CD4-positive, alpha-beta T cell treated with Interleukin-15 for 1 hour (primary cell): ENCODE measurements around the gene KMT2E.
"Not testable (repeated sequence)": the region's sequence is repeated elsewhere in the genome, so short reads cannot be mapped to it uniquely, and the experiment has no call there.

Experiments used
- DNase-seq: peaks from one replicate; pipeline ENCODE4 v3.0.0-alpha.2; 2020

KMT2E gene

GRCh38 chr7:105027176-105027853, 13.3 kb downstream of the KMT2E start:
- DNase-seq, result no peak

DNA sequence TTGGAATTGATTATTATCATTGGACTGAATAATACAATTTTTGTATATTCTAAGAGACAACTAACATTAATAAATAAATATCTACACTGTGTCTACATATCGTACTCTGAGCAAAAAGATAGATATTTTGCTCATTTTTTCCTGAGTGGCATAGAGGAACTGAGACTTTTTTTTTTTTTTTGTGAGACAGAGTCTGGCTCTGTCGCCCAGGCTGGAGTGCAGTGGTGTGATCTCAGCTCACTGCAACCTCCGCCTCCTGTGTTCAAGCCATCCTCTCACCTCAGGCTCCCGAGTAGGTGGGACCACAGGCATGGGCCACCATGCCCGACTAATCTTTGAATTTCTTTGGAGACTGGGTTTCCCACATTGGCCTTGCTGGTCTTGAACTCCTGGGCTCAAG, 14.0 kb downstream of the KMT2E start:
- DNase-seq, result no peak

- not testable (repeated sequence) for DNase-seq
Measured at GRCh38 chr7:105028941-105029340, 14.9 kb downstream of the KMT2E start.

- DNase-seq, result no peak
Measured at GRCh38 chr7:105030447-105030846, 16.4 kb downstream of the KMT2E start.

DNA sequence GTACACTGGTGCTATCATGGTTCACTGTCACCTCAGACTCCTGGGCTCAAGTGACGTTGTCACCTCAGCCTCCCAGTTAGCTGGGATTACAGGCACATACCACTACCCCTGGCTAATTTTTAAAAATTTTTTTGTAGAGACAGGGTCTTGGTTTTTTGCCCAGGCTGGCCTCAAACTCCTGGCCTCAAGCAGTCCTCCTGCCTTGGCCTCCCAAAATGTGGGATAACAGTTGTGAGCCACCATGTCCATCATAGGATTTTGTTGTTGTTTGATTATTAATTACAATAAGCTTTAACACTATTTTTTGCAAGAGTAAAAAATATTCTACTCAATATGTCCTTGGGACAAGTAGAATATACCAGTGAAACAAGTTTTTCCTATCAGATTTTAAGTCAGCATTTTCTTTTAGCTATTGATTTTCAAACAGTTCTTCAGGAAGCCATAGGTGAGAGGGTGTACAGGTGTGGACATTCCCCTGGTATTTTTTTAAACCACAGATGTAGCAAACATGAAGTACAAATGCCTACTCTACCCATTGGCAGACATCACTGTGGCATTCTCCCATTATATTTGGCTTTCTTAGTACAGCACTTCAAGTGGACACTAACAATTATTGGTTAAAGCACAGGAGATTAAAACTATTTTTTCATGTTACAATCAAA, 18.7 kb downstream of the KMT2E start:
- no peak for DNase-seq

- no peak for DNase-seq
Measured at GRCh38 chr7:105035349-105035748, 21.3 kb downstream of the KMT2E start.

GRCh38 chr7:105036217-105037168, 22.5 kb downstream of the KMT2E start:
- no peak for DNase-seq

- DNase-seq, result no peak
Measured at GRCh38 chr7:105037319-105037718, 23.3 kb downstream of the KMT2E start.

- no peak for DNase-seq
Measured at GRCh38 chr7:105044449-105045070, 30.6 kb downstream of the KMT2E start.

DNA sequence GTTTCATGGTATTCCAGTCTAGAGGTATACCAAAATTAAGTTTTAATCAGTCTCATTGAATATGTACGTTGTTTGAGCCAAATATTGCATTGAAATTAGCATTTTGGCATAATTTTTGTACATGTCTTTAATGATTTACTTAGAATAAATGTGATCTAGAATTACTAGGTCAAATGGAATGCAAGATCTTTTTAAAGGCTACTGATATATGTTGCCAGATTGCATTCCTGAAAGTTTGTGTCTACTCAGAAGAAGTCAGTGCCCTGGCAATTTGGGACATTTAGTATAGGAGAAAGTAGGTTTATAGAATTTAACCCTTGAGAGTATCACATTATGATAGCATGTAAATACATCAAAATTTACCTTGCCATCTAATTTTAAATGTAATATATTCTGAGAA, 32.4 kb downstream of the KMT2E start:
- DNase-seq, result no peak

DNA sequence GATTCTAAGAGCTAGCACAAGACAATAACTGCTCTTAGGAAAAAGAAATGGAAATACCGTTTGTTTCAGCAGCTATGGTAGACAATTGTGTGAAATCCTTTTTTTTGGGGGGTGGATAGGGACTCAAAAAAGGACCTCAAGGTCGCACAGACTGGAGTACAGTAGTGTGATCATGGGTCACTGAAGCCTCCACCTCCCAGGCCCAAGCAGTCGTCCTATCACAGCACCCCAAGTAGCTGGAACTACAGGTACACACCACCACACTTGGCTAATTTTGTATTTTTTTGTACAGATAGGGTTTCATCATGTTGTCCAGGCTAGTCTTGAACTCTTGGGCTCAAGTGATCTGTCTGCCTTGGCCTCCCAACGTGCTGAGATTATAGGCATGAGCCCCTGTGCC, 33.9 kb downstream of the KMT2E start:
- DNase-seq, result no peak

- no peak for DNase-seq
Measured at GRCh38 chr7:105050493-105050892, 36.5 kb downstream of the KMT2E start.

DNA sequence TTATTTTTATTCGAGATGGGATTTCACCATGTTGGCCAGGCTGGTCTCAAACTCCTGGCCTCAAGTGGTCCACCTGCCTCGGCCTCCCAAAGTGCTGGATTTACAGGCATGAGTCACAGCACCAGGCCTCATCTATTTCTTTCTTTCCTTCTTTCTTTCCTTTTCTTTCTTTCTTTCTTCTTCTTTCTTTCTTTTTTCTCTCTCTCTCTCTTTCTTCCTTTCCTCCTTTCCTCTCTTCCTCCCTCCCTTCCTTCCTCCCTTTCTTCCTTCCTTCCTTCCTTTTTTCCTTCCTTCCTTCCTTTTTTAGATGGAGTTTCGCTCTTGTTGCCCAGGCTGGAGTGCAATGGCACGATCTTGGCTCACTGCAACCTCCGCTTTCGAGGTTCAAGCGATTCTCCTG, 36.9 kb downstream of the KMT2E start:
- not testable (repeated sequence) for DNase-seq

DNA sequence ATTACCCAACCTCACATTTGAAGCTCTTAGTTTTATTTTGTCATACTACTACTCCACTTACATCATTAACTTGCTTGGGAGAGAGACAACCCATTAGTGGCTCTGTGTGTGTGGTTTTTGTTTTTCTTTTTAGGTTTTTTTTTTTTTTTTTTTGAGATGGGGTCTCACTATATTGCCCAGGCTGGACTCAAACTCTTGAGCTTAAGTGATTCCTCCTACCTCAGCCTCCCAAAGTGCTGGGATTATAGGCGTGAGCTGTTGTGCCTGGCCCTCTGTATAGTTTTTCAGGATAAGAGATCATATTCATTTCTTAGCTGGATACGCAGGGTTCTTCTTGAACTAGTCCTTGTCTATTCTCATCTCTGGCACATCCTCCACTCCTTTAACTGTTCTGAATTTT, 41.1 kb downstream of the KMT2E start:
- no peak for DNase-seq

DNA sequence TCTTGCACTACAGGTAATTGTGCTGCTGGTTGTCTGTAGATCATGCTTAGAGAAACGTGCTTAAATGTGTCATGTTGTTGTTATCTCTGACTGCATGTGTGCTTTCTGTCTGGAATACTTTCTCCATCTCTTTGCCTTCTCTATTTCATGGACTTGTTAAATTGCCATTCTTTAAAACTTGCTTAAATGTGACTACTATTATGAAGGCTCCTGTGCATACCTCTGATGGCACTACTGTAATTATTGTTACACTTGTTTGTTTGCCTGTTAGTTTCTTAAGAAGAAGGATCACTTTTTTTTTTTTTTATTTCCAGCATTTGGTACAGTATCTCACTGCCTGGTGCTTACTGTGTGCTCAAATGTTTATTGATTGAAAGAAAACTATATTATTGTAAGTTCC, 41.6 kb downstream of the KMT2E start:
- DNase-seq, result no peak

DNA sequence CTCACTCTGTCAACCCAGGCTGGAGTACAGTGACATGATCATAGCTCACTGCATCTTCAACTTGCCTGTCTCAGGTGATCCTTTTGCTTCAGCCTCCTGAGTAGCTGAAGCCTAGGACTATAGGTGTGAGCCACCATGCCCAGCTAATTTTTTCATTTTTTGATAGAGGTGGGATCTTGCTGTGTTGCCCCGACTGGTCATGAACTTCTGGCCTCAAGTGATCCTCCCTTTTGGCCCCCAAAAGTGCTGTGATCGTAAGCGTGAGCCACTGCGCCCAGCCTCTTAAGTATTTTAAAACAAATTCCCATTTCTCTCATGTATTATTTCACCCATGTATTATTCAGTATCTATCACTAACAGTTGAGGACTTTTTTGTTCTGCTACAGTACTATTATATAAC, 43.5 kb downstream of the KMT2E start:
- no peak for DNase-seq

GRCh38 chr7:105060437-105060836, 46.4 kb downstream of the KMT2E start:
- DNase-seq, result no peak

DNA sequence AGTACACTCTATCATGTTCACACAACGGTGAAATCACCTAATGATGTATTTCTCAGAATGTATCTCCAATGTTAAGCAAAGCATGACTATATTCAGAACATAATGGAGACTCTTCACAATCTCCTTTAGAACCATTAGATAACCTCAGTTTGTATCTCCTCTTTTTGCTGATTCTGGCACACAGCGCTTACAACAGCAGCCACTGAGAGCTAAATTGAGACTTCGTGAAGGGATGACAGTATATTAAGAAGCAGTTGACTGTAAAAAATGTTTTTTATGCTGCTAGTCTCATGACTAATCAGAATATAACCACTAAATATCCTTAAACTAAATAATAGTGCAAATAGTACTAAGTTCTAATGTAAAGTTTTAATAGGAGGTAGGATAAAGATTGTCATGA, 46.9 kb downstream of the KMT2E start:
- no peak for DNase-seq

GRCh38 chr7:105065104-105065503, 51.1 kb downstream of the KMT2E start:
- no peak for DNase-seq

DNA sequence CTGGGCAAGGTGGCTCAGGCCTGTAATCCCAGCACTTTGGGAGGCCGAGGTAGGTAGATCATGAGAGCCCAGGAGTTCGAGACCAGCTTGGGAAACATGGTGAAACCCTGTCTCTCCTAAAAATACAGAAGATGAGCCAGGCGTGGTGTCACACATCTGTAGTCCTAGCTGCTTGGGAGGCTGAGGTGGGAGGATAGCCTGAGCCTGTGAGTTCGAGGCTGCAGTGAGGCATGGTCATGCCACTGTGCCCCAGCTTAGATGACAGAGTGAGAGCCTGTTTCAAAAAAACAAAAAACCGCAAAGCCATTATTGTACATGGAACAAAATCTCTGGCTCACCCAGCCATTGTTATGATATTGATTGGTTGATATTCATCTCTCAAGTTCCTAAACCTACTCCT, 53.7 kb downstream of the KMT2E start:
- DNase-seq, result no peak

GRCh38 chr7:105068886-105069285, 54.9 kb downstream of the KMT2E start:
- no peak for DNase-seq

DNA sequence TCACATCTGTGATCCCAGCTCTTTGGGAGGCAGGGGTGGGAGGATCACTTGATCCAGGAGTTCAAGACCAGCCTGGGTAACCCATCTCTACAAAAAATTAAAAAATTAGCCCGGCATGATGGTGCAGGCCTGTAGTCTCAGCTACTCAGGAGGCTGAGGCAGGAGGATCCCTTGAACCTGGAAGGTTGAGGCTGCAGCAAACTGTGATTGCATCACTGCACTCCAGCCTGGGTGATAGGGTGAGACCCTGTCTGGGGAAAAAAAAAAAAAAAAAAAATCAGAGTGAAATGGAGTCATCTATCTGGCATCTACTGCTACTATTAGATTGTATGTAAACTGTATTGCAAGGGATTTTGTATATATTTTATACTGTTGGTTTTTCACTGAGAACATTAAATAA, 59.1 kb downstream of the KMT2E start:
- DNase-seq, result no peak

- no peak for DNase-seq
Measured at GRCh38 chr7:105079348-105079747, 65.3 kb downstream of the KMT2E start.
